ENCODE data around the gene TSPAN12.
"Not testable (repeated sequence)": the region's sequence is repeated elsewhere in the genome, so short reads cannot be mapped to it uniquely, and the experiment has no call there.

The TSPAN12 gene, protein sequence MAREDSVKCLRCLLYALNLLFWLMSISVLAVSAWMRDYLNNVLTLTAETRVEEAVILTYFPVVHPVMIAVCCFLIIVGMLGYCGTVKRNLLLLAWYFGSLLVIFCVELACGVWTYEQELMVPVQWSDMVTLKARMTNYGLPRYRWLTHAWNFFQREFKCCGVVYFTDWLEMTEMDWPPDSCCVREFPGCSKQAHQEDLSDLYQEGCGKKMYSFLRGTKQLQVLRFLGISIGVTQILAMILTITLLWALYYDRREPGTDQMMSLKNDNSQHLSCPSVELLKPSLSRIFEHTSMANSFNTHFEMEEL

DNA sequence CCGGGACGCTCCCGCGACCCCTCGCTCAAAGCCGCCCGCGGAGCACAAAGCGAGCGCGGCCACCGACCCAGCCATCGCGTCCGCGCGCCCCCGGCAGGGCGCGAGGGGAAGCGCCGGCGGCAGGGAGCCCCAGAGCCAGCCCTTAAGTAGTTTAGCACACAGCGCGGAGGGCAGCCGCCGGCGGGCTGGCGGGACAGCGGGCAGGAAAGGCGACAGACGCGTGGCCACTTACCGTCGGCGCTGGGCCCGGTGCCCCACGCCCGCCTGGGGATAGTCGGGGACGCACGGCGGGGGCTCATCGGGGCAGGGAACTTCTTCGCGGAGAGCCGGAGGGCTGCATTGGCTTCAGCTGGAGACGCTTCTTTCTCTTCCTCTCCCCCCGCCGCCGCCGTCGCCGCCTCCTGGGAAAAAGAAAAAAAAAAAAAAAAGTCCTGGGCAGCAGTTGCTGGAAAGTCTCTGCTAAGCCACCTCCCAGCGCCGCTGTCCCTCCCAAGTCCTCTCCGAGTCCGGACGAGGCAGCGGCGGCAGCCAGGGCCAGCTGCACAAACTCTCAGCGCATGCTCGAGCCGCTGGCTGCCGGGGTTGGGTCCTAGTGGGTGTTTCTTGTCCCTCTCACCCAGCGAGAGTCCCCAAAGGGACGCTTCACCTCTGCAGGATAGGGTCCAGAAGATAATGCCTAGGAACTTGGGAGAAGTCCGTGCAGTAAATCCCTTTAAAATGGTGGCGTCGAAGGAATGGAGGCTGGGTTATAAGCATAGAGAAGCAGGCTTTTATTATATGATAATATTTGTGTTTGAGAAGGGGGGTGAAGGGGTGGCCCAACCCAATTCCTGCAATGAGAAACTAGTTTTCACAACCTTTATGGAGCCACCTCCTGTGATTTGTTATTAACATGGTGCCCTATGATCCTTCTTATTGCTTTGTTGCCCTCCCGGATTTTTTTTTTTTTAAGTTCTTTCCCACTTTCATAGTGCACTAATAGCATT, at the start of gene TSPAN12:
Gene TSPAN12 (minus strand): TSS at position 557 of the 986 bp plus-strand sequence. CDS start 1,381 bp downstream, outside the sequence.
- DNase-seq = peak; percentile 53

DNA sequence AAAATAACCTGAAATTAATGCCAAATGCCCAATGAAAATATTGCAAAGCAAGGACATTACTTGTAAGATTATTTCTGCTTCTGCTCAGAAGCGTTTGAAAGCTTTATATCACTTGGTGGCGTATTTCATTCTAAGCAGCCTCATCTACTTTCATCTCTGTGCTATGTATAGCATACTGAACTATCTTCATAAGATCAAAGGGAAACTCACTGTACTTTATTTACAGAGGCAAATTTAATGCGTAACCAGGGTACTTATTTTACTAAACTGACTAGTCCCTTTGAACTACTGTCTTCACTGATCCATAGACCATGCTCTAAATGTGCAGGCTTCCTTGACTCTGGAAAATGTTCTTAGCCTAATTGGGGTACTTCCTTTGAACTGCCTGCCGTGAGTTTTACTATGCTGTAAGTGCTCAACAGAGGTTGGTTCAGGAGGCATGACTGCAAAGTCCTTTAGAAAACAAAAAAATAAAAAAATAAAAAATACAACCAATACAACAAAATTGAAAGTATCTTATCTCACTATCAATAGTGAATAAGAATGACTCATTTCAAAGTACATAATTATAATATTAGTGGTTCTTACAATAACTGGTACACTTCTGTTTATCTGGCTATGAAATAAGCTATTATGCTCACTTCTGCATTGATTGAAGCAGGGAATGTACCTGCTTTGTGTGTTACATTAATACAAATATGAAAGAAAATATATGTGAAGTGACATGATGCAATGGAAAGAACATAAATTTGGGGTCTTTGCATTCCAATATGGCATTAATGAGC, 41.0 kb upstream of the TSPAN12 start:
- DNase-seq = no peak

DNA sequence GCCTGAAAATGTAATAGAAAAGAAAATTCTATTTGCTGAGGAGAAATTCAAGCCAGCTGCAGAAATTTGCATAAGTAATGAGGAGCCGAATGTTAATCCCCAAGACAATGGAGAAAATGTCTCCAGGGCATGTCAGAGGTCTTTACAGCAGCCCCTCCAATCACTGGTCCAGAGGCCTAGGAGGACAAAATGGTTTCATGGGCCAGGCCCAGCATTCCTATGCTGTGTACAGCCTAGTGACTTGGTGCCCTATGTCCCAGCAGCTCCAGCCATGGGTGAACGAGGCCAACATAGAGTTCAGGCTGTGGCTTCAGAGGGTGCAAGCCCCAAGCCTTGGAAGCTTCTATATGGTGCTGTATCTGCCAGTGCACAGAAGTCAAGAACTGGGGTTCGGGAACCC, 37.3 kb upstream of the TSPAN12 start:
- not testable (repeated sequence) for DNase-seq

DNA sequence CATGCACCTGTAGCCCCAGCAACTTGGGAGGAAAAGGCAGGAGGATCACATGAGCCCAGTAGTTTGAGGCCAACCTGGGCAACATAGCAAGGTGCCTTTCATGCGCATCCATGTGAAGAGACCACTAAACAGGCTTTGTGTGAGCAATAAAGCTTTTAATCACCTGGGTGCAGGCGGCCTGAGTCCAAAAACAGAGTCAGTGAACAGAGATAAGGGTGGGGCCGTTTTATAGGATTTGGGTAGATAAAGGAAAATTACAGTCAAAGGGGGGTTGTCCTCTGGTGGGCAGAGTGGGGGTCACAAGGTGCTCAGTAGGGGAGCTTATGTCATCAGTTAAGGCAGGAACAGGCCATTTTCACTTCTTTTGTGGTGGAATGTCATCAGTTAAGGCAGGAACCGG, 27.7 kb upstream of the TSPAN12 start:
- DNase-seq = not testable (repeated sequence)

DNA sequence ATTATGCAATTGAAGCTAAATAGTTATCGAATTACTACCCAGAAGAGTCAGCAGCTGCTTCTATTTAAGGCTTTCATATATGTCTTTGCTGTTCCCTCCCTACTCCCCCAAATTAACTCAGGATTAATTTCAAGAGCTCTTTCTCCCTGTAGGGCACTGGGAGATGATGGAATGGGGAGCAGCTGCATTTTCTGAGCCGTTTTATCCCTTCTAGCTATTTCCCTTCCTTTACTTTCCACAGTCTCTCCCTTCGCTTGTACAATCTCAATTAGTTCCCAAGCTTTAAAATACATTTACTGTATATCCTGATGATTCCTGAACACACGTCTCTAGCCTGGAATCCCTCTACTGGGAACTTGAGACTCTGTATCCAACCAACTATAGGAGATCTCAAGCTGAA, 19.8 kb upstream of the TSPAN12 start:
- no peak for DNase-seq

DNA sequence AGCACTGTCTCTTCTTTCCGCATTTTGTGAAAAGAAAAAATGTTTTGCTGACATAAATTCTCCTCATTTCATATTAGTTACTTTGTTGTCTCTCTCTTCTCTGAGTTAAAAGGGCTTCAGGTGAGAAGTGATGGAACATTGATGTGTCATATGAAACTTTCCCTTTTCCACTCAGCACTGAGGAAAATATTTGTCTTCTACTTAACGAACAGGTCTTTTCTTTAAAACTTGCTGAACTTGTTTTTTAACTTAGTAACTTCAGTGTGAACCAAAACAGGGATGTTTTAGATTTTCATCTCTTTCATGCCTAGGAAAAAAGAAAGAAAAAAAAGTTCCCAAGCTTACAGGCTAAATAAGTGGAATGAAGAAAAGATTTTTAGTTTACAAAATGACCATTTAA, 19.0 kb upstream of the TSPAN12 start:
- no peak for DNase-seq

DNA sequence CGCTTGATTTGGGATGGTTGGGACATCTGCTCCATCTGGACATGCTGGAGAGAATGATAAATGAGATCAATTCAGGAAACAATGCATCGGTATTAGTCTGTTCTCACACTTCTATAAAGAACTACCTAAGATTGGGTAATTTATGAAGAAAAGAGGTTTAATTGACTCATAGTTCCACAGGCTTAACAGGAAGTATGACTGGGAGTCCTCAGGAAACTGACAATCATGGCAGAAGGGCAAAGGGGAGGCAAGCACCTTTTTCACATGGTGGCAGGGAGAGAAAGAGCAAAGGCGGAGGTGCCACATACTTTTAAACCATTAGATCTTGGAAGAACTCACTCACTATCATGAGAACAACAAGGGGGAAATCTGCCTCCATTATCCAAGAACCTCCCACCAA, 16.8 kb upstream of the TSPAN12 start:
- no peak for DNase-seq

DNA sequence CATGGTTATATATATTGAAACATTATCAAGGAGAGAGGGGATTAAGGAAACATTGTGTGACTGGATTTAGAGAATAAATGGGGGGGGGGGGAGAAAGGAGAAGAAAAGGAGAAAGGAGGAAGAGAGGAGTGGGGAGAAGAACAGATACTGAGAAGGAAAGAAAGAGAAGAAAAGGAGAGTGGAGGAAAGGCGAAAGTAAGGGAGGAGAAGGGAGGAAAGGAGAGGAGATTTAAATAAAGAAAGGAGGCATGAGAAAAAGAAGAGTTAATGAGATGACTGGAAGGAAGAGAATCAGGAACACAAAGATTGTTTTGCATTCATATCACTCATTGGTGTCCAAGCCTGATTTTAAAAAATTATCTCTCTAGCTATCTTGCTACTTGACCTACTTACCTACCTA, 16.1 kb upstream of the TSPAN12 start:
- no peak for DNase-seq

DNA sequence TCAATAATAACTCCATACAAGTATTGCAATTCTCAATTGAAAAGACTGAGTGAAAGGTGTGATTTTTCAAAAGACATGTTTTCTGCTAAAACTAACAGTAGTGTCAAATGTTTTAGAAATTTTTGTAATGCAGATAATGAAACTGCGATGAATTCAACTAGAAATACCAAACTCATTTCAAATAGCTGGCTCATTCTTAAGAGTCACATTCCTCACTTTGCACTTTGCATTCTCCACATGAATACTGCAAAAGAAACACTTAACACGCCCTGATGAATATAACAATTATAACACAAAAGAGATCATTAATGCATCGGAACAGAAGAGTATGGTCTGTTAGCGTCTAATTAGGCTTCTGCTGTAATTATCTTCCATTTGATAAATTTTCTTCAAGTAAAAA, 15.5 kb upstream of the TSPAN12 start:
- no peak for DNase-seq

DNA sequence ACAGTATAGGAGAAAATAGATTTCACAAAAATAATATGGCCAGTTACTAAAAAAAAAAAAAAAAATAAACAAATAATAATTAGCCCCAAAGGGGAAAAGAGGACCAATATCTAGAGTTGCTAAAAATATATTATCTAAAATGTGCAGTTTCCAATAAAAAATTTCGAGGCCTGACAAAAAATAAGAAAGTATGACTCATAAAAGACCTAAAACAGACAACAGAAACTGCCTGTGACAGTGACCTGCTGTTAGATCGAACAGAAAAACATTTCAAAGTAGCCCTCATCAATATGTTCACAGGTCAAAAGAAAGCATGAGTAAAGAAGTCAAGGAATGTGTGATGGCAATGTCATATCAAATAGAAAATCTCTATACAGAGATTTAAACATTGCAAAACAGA, 11.8 kb upstream of the TSPAN12 start:
- DNase-seq = no peak

DNA sequence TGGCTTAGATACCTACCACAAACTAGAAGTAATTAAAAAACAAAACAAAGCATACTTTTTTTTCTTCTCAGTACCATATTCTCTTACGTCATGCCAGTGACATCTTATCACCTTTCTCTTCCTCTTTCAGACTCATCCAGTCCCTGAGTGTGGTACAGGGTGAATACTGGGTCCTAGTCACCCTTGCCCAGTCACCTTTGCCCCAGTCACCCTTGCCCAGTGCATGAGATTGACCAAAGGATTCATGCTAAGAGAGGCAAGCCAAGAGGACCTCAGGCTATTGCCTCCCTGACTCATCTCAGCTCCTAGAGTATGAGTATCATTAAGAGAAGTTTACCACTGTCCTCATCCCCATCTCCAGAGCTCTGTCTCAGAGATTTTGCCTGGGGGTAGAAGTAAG, 10.0 kb upstream of the TSPAN12 start:
- DNase-seq = no peak

DNA sequence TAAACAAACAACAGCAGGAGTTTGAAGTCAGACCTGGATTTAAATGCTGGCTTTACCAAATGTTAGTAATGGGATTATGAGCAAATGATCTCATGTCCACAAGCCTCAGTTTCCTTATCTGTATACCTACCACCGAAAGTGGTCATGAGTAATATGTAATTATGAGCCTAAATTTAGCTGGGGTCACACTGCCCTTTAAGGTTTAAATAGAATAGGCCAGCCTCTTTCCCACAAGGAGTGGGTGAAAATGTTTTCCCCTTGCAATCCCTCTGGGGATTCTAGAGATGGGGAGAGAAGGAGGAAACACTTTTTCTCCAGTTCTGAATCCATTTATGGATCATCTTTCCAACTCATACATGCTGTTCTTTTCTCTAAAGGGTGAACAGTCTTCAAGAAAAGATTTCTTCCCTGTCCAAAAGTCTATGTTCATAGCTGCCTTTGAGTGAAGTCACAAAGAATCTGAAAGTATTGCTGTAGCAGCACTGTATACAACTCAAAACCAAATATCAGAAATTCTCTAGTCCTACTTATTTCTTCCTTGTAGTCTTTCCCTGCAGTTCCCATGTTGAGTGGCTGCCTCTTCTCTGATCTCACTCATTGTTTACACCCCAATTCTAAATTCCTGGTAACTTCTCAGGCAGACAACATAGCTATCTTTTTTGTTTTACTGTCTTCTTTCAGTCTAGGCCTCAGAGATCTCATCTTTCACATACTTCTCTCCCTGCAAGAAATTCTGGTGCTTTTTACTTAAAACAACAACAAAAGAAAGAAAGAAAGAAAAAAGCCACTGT, 7.4 kb upstream of the TSPAN12 start:
- no peak for DNase-seq

DNA sequence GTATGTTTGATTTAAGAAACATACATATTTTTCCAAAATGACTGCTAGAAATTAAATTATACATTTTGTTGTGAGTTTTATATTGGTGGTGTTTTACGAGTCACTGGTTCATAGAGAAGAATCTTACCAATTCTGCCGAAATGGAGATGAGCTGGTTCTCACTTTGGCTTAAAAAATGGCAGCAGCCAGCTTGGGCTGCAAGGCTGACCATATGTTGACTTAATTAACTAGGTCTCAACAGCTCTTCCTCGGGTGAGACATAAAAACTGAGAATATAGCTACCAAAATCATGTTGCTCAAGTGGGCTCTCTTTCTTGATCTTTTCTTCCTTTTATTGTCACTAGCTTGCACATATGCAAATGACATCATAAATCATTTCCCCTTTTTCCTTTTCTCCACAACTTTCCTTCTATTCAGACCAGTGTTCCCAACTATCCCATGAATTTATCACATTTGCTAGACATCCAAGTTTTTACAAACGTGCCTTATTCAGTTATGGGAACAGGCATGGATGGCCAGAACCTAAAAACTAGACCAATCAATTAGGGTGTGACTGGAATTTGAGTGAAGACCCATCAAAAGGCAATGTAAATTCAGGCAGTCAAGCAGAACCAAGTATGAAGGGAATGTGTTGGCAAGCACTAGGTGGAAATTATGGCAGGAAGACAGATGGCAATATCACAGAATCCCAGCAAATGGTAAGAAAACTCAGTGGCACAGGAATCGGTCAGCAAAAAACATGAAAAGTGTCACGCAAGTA, 6.4 kb upstream of the TSPAN12 start:
- DNase-seq = no peak

DNA sequence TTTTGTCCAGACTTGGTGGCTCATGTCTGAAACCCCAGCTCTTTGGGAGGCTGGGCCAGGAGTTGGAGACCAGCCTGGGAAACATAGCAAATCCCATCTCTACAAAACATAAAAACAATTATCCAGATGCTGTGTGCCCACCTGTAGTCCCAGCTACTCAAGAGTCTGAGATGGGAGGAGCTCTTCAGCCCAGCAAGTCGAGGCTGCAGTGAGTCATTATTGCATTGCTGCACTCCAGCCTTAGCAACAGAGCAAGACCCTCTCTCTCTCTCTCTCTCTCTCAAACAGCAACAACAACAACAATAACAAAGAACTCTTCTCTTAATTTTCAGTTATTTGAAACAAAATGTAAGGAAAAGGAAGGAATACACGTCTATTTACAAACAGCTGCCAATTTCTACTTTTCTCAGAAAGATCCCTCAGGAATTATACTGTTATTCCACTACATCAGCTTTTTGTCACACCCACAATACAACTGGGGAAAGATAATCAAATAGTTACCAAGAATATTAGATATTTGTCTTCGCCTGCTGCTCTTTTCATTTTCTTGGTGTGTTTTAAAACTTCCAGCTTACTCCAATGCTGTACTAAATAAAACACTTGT, 5.1 kb upstream of the TSPAN12 start:
- no peak for DNase-seq

DNA sequence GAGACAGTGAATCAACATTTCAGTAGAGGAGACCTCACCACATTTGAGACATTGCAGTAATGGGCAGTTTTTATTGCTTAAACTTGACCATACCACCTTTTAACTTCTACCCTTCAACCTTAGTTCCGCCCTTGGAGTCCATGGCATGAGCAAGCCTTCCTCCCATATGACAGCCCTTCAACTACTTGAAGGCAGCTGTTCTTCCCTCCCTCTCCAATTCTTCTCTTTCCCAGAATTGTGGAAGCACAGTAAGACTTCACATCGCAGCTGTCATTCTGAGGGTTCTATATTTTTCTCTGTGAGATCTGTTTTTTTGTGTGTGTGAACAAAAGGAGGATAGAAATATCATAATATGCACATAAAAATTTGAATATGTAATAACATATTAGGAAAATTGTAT, 2.2 kb upstream of the TSPAN12 start:
- no peak for DNase-seq

DNA sequence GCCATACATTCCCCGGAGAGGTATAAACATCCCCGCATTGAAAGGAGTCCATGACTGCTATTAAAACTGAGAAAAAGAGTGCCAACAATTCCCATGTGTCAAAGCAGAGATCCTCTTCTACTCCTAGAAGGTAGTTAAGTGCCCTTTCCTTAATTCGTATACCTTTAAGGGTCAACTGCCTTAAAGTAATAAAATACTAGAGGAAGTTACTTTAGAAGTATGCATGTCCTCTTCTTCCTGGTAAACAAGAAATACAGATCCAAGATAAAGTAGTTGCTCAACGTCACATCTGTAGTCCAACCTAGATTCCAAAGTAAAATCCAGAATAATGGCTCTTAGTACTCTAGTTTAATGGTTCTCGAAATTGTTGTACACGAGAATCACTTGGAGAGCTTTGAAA, 1.5 kb upstream of the TSPAN12 start:
- DNase-seq = no peak

DNA sequence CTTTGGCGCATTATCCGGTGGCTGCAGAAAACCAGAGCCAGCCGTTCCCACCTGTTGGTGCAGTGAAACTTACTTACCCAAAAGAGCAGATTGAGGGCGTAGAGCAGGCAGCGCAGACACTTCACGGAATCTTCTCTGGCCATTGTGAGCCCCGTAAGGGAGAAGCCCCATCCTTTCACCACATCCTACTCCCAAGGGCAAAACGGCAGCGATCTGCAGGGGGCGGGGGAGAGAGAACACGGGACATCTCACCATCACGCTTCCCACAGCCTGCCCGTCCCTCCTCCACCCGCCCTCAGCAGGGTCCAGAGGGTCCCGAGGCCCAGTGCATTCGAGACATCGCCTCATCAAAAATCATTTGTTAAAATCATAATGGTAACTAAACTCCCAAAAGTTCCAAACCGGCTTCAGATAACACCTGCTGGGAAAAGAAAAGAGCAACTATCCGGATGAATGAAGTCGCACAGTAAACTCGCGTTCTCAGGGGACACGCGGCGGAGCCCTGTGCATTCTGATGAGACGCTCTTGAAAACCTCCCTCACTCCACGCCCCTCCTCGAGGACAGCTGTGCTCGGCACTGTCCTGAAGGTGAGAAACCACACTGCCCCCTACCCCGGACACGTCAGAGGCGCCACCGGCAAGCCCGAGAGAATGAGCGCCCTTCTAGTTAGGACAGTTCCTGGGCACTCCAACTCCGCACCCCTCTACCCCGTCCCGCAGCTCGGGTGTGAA, 1.2 kb downstream of the TSPAN12 start:
- peak; percentile 15 for DNase-seq

DNA sequence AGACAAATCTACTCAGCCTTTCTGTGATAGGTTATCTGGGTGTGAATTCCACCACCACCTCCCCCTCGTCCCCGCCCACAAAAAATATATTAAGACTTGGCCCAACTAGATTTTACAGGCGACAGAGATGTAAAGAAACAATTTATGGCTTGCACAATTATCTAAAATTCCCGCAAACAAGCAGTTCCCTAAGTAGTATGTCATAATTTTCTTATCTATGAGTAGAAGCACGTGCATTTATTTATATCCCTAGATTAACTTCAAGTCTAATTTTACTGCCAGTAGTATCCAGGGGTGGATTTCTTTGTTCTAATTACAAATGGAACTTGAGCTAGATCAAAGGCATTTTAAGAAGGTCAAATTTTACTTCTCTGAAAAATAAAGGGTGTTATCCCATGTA, 1.7 kb downstream of the TSPAN12 start:
- DNase-seq = no peak

DNA sequence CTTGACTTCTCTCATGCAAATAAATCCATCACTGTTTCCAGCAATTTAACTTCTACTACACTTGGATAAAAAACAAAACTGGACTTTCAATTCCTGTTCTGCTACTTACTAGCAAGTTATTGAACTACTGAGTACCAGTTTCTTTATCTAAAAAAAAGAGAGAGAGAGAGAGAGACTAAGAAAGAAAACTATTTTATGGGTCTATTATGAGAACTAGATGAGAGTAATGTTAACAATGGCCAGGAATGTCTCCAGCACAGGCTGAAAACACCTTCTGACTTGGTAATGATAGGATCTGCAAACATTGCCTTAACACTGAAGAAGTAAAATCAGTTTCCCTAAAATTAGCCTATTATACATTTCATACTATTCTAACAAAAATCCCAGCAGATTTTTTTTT, 5.2 kb downstream of the TSPAN12 start:
- DNase-seq = no peak

DNA sequence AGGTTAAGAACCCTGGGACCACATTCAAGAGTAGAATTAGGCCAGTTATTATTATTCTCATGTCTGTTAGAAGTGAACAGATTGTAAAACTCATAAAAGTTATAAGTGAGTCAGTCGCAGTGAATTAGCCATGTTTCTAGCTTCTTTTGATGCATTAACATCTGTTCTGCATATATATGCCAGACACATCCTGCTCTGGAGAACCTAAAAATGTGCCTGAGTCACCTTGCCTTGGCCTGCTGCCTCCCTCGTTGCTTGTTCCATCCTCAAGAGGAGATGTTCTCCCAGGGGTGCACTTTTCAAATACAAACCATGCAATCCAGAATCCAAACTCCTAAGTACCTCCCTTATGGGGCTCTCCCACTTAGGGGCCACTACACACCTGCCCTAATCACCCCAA, 14.8 kb downstream of the TSPAN12 start:
- DNase-seq = no peak

All from 8988T (cell line).